GM18498 (cell line): ENCODE results near the gene MRPS17.
"Not testable (repeated sequence)": the region's sequence is repeated elsewhere in the genome, so short reads cannot be mapped to it uniquely, and the experiment has no call there.

Experiments
- ATAC-seq: cut with Tn5 transposase; IDR thresholded peaks from one replicate; pipeline ENCODE4 v1.9.1; 2021; ENCODE audit warnings: mild to moderate bottlenecking, moderate library complexity; ENCODE audit not compliant: unreplicated experiment

Gene MRPS17

DNA sequence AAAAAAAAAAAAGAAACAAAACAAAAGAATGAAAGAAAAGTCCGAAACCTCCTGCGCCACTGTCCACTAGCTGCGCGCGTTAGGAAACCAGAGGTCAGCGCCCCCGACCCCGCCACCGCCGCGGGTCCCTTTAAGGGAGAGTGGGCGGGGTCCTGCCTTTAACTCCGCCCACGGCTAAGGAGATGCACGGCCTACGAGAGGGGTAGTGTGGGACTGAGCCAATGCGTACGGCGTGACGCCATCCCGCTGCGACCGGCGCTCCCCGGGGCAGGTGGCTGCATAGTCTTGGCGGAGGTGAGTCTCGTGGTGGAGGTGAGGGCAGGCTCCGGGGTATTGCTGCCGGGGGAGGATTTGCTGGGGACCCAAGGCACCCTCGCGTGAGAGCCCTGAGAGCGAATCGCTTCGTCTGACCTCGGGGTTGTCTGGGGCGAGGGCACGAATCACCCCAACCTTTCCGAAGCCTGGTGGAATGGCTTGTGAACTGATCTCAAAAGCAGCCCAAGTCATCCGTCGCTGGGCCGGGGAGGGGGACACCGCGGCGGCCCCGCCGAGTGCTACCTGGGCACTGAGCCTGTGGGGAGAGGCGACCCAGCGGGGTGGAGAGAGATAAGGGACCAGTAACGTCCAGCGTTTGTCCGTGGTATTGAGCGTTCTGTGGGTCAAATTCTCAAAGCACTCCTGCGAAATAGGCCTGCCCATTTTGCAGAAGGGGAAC, at the start of gene MRPS17:
TSS of gene MRPS17 (plus strand) at position 241 of the 715 bp plus-strand sequence. CDS start 1,319 bp downstream, outside the sequence.
- peak; percentile 100 for ATAC-seq

GRCh38 chr7:55903985-55904759, 47.5 kb upstream of the MRPS17 start:
- ATAC-seq: peak; percentile 98

DNA sequence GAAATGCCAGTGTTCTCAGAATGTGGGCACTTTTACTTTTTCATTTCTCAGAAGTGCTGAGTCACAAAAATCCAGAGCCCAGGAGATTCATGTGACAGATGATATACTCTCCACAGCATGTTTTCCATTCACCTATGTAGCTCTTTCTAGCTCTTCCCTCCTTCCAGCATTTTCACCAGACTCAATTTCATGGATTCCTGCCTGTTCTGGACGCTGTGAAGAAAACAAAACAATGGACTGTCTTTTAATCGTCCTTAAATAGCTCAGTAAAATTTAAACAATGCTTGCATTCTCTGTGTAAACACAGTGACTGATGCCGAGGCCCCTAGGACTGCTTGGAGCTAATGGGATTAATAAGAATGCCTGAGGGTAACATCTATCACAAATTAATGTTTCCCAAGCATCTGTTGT, 38.9 kb upstream of the MRPS17 start:
- no peak for ATAC-seq

DNA sequence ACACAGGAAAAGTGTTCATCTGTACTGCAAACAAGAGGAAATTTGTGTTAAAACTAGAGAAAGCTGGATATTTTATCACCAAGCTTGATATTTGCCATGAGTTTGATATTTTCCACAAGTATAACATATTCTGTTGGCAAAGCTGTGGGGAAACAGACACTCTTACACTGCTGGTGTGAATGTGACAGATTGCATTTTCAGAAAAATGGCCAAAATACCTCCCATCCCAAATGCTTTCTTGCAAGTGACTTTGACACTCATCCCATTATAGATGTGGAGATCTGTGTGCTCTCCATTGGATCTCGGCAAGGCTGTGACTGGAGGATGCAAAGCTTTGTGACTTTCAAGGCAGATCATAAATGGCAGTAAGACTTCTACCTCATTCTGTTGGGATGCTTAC, 33.9 kb upstream of the MRPS17 start:
- ATAC-seq: no peak

- no peak for ATAC-seq
Measured at GRCh38 chr7:55928006-55928767, 23.5 kb upstream of the MRPS17 start.

GRCh38 chr7:55931421-55932151, 20.1 kb upstream of the MRPS17 start:
- no peak for ATAC-seq

GRCh38 chr7:55939514-55940123, 12.1 kb upstream of the MRPS17 start:
- ATAC-seq: no peak

DNA sequence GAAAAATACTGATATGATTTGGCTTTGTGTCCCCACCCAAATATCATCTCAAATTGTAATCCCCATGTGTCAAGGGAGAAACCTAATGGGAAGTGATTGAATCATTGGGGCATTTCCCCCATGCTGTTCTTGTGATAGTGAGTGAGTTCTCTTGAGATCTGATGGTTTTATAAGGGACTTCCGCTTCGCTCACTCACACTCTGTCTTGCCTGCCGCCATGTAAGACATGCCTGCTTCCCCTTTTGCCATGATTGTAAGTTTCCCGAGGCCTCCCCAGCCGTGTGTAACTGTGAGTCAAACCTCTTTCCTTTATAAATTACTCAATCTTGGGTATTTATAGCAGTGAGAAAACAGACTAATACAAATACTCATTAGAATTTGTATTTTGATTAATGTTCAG, 5.1 kb upstream of the MRPS17 start:
- ATAC-seq: no peak

DNA sequence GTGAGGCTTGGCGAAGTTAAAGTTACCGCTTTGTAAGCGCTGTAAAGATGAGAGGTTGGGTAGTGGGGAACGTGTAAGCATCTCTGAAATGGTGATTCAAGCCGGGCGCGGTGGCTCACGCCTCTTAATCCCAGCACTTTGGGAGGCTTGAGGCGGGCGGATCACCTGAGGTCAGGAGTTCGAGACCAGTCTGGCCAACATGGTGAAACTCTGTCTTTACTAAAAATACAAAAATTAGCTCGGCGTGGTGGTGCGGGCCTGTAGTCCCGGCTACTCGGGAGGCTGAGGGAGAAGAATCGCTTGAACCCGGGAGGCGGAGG, 635 bp downstream of the MRPS17 start:
- ATAC-seq: not testable (repeated sequence)

- no peak for ATAC-seq
Measured at GRCh38 chr7:55953707-55954475, 2.2 kb downstream of the MRPS17 start.

DNA sequence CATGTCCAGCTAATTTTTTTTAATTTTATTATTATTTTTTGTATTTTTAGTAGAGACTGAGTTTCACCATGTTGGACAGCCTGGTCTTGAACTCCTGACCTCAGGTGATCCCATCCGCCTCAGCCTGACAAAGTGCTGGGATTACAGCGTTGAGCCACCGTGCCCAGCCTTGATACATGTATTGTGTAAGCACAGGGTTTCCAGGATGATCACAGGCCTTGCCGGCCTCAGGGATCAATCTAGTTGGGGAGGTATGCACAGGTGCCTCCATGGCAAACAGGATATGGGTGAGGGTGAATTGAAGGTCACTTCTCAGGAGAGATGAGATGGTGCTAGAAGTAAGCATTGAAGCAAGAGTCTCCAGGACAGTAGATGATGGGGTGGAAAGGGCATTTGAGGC, 5.5 kb downstream of the MRPS17 start:
- ATAC-seq: no peak

GRCh38 chr7:55962014-55962413, 10.3 kb downstream of the MRPS17 start:
- no peak for ATAC-seq

DNA sequence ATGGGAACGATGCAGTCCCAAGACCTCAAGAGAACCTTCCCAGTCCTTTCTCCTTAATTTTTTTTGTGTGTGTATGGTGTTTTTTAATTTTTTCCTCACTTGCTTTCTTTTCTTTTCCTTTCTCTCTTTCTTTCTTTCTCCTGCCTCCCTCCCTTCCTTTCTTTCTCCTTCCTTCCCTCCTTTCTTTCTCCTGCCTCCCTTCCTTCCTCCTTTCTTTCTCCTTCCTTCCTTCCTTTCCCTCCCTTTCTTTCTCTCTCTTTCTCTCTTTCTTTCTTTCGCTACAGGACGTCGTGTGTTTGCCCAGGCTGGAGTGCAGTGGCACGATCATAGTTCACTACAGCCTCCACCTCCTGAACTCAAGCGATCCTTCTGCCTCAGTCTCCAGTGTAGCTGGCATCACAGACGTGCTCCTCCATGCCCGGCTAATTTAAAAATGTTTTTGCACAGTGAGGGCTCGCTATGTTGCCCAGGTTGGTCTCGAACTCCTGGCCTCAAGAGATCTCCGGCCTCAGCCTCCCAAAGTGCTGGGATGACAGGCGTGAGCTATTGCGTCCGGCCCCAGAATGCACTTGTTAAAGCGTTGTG, 12.0 kb downstream of the MRPS17 start:
- ATAC-seq: no peak

DNA sequence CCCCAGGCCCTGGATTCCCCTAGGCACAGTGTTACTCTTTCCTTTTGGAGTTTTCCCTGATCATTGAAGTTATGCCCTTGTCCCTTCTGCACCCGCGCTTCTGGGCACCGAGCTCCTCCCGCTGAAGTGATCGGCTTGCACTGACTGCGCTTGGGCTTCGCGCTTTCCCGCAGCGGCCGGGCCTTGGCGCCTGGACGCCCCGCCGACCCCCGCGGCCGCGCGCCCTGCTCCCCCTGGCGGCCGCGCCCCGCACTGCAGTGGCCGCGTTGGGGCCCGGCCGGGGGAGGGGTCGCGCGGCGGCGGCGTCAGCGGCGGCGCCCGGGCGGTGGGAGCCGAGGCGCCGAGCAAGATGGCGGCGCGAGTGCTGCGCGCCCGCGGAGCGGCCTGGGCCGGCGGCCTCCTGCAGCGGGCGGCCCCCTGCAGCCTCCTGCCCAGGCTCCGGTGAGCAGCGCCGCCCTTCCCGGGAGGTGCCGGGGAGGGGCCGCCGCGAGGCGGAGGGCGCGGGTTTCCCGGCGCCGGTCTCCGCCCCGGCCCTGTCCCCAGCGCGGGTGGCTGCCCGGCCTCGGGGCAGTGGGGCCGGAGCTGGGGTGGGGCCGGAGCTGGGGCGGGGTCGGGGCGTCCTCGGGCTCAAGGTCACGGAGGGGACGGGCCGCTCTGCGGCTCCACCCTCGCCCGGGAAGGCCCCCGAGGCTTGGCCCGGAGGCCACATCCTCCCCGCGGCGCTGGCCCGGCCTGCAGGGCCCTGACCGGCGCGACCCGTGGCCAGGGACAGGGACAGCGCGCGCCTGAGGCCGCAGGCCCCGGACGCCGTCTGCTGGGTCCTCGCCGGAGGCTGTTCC, 12.8 kb downstream of the MRPS17 start, which contains the start of gene NIPSNAP2:
TSS of gene NIPSNAP2 (plus strand) at position 325 of the 839 bp plus-strand sequence. CDS start at position 350, 25 bp downstream.
- peak; percentile 83 for ATAC-seq

DNA sequence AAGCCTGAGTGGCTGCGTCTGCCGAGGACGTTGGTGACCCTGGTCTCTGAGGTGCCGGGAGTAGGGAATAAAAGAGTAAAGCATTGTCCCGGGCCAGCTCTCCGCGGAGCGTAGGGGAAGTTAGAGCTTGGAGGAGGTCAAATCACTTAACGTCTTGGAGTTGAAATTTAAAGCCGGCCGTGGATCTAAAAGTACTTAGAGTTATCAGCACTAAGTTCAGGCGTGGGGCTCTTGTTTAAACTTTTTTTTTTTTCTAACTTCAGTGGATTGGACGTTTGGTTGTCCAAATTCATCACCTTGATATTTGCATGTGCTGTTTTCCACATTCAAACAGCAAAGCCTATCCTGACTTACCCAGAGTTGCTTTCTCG, 13.4 kb downstream of the MRPS17 start:
- ATAC-seq: no peak

- ATAC-seq: no peak
Measured at GRCh38 chr7:55965805-55966421, 14.2 kb downstream of the MRPS17 start.

GRCh38 chr7:55966851-55967250, 15.2 kb downstream of the MRPS17 start:
- no peak for ATAC-seq

DNA sequence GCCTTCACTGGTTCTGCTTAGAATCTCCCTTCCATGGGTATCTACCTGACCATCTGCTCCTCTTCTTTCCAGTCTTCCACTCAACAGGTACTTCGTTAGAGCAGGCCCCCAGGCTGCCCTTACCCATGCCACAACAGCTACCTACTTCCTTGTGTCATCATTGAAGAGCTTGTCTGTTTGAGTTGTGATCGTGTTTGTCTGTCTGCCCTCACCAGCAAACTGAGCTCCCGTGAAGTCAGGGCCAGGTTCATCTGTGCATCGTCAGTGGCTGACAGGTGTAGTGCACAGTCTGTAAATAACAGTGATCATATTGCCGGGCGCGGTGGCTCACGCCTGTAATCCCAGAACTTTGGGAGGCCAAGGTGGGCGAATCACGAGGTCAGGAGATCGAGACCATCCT, 17.7 kb downstream of the MRPS17 start:
- ATAC-seq: no peak
